Gastroesophageal sphincter (tissue), 4 donors: Measurements from ENCODE around the gene STXBP5L. TPM values are rescaled to one million over a fixed set of nuclear protein-coding genes. Genes with fewer than 3 reads are reported as not detected.
"Not testable (repeated sequence)": the region's sequence is repeated elsewhere in the genome, so short reads cannot be mapped to it uniquely, and the experiment has no call there.

Source experiments
- ATAC-seq: fragments of 150-250 bp; one replicate; pipeline ENCODE4 v1.9.1; 2016; ENCODE audit warnings: mild to moderate bottlenecking, moderate library complexity
- H3K27ac ChIP-seq, 4 donors: fragments of 200-600 bp; sonication (generic) in 3 of 4; 1 replicate in 3 of 4; 2 replicates in 1 of 4; pipeline ENCODE4 v1.5.1; 2016 to 2019
- H3K27me3 ChIP-seq: fragments of 200-600 bp; sonication (generic); one replicate; pipeline ENCODE4 v1.5.1; 2019
- H3K36me3 ChIP-seq, 2 donors: fragments of 200-600 bp; sonication (generic); one replicate each; pipeline ENCODE4 v1.5.1; 2019; ENCODE audit warnings: control low read depth in 1 of 2
- H3K4me1 ChIP-seq, 3 donors: fragments of 200-600 bp; sonication (generic); 1 replicate in 2 of 3; 2 replicates in 1 of 3; pipeline ENCODE4 v1.5.1; 2016 to 2019; ENCODE audit warnings: control low read depth in 2 of 3
- H3K4me3 ChIP-seq, 2 donors: fragments of 200-600 bp; sonication (generic); one replicate each; pipeline ENCODE4 v1.5.1; 2019; ENCODE audit warnings: mild to moderate bottlenecking in 1 of 2, moderate library complexity in 1 of 2
- H3K9me3 ChIP-seq, 3 donors: fragments of 200-600 bp; sonication (generic); one replicate each; pipeline ENCODE4 v1.5.1; 2017 to 2019; ENCODE audit warnings: control low read depth in 2 of 3
- CTCF ChIP-seq, 4 experiments: fragments of 200-600 bp in 2 of 4; fragments of 450-650 bp in 2 of 4; sonication (generic) in 1 of 4; IDR thresholded peaks; one replicate each; pipeline ENCODE4 v1.5.1; 2017 to 2019; ENCODE audit warnings: antibody characterized with exemption in 4 of 4, mild to moderate bottlenecking in 2 of 4, moderate library complexity in 2 of 4
- EP300 ChIP-seq: sonication (generic); formaldehyde crosslinking; IDR thresholded peaks from one replicate; pipeline ENCODE4 v1.6.1; 2017; ENCODE audit warnings: antibody characterized with exemption, mild to moderate bottlenecking
- POLR2A ChIP-seq, 2 donors: fragments of 450-650 bp; IDR thresholded peaks; one replicate each; pipeline ENCODE4 v1.6.1; 2017; ENCODE audit warnings: antibody characterized with exemption in 2 of 2, mild to moderate bottlenecking in 2 of 2, moderate library complexity in 1 of 2
- POLR2AphosphoS5 ChIP-seq: sonication (generic); formaldehyde crosslinking; IDR thresholded peaks from one replicate; pipeline ENCODE4 v1.6.1; 2017; ENCODE audit warnings: antibody characterized with exemption
- WGBS, 2 donors: methylation state at CpG; one replicate each; pipeline ENCODE4 v1.1.5; 2018; ENCODE audit warnings: low coverage in 1 of 2; 5-methylcytosine and 5-hydroxymethylcytosine counted together
- total RNA-seq, 4 donors: library from RNA; depleted of rRNA; stranded (reverse); fragments of >200 nt; gene quantifications; one replicate each; pipeline ENCODE4 v1.1.0, GENCODE V29; 2016

The STXBP5L gene
- total RNA-seq, 4 donors from 2014 or later, result 0.15 to 2.0 (median 0.63) TPM

- ATAC-seq, result no peak
- Histone ChIP-seq H3K36me3 (no peaks in the 10 kb centered on the region), H3K4me1 (no peaks in the 10 kb centered on the region), H3K27ac (no peak overlapping the region), H3K9me3 (no peaks in the 10 kb centered on the region), H3K27me3 (no peaks in the 10 kb centered on the region), H3K4me3 (no peak overlapping the region)
- WGBS, 2 donors, result 72 to 86% methylated on average over 3 of the region's 3 CpGs
- TF ChIP-seq POLR2AphosphoS5 (no peak), CTCF (IDR thresholded peaks at IDR 0.05) (no peak), EP300 (no peak), POLR2A (IDR thresholded peaks at IDR 0.05) (no peak)
Observed at GRCh38 chr3:121295452-121295851, 387.4 kb downstream of the STXBP5L start.

- Histone ChIP-seq H3K27me3 (no peaks in the 10 kb centered on the region), H3K4me3 (no peak overlapping the region), H3K9me3 (no peaks in the 10 kb centered on the region), H3K4me1 (no peaks in the 10 kb centered on the region), H3K27ac (no peak overlapping the region), H3K36me3 (no peaks in the 10 kb centered on the region)
- ATAC-seq, result no peak
- no peak for TF ChIP-seq EP300
Observed at GRCh38 chr3:121295979-121296378, 388.0 kb downstream of the STXBP5L start.

- Histone ChIP-seq H3K27me3 (no peaks in the 10 kb centered on the region), H3K4me1 (no peaks in the 10 kb centered on the region), H3K4me3 (no peak overlapping the region), H3K27ac (no peak overlapping the region), H3K9me3 (no peaks in the 10 kb centered on the region), H3K36me3 (no peaks in the 10 kb centered on the region)
- no peak for ATAC-seq
- TF ChIP-seq POLR2AphosphoS5 (no peak), EP300 (no peak), POLR2A (IDR thresholded peaks at IDR 0.05) (no peak), CTCF (IDR thresholded peaks at IDR 0.05) (no peak)
Observed at GRCh38 chr3:121324320-121324719, 416.3 kb downstream of the STXBP5L start.

- H3K4me3 ChIP-seq, result no peak overlapping the region
- H3K9me3 ChIP-seq, result no peaks in the 10 kb centered on the region
- no peaks in the 10 kb centered on the region for H3K36me3 ChIP-seq
- no peaks in the 10 kb centered on the region for H3K27me3 ChIP-seq
- no CpG with 5 or more reads among the region's 1 CpG for WGBS, 2 donors
- ATAC-seq, result no peak
- no peaks in the 10 kb centered on the region for H3K4me1 ChIP-seq
- no peak overlapping the region for H3K27ac ChIP-seq
- TF ChIP-seq POLR2A (IDR thresholded peaks at IDR 0.05) (no peak), CTCF (IDR thresholded peaks at IDR 0.05) (no peak), EP300 (no peak), POLR2AphosphoS5 (no peak)
Observed at GRCh38 chr3:121330118-121330517, 422.1 kb downstream of the STXBP5L start.

- Histone ChIP-seq H3K27ac (no peak overlapping the region), H3K4me1 (no peaks in the 10 kb centered on the region), H3K4me3 (no peak overlapping the region), H3K36me3 (no peaks in the 10 kb centered on the region), H3K27me3 (no peaks in the 10 kb centered on the region), H3K9me3 (no peaks in the 10 kb centered on the region)
- TF ChIP-seq POLR2A (IDR thresholded peaks at IDR 0.05) (no peak), POLR2AphosphoS5 (no peak), EP300 (no peak), CTCF (IDR thresholded peaks at IDR 0.05) (no peak)
- ATAC-seq, result no peak
- 76 to 93% methylated on average over 2 to 3 of the region's 4 CpGs for WGBS, 2 donors
Observed at GRCh38 chr3:121330634-121331033, 422.6 kb downstream of the STXBP5L start.

GRCh38 chr3:121355960-121356359 is 448.0 kb downstream of the STXBP5L start:
- H3K27ac ChIP-seq, H3K4me3 ChIP-seq, H3K27me3 ChIP-seq, H3K36me3 ChIP-seq, H3K4me1 ChIP-seq, ATAC-seq: not testable (repeated sequence)
- WGBS, 2 donors, result 80% methylated on average over 1 of the region's 5 CpGs; no CpG with 5 or more reads in 1 of the 2 donors
- peaks cover 0 to 13% (median 0%) of the 10 kb centered on the region in 3 donors for H3K9me3 ChIP-seq
